ENCODE measurements around the gene SLC2A1. TPM values are rescaled to one million over a fixed set of nuclear protein-coding genes. Genes with fewer than 3 reads are reported as not detected.
"Not testable (repeated sequence)": the region's sequence is repeated elsewhere in the genome, so short reads cannot be mapped to it uniquely, and the experiment has no call there.

SLC2A1 gene
- total RNA-seq, 2 experiments from 2014 or later = 66.6 to 93.4 TPM

DNA sequence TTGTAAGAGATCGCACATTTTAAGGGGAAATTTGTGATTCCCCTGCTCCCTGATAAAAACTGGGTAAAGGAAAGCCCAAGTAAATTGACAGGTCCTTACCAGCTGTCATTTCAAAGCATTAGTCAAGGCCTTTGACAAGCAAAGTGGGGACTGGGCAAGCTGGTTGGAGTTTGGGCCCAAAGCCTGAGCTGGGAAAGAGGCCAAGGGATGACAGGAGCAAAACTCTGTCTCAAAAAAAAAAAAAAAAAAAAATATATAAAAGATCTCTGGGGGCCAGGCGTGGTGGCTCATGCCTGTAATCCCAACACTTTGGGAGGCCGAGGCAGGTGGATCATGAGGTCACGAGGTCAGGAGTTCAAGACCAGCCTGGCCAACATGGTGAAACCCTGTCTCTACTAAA is 36.9 kb downstream of the SLC2A1 start:
- no peak overlapping the region for H3K4me3 ChIP-seq (ENCODE audit: low read depth, low read length, poor library complexity, severe bottlenecking)
- intact Hi-C loops (cut with micrococcal nuclease; ENCODE audit: unreplicated experiment) = loop anchor here (5.0 kb wide), 1 partner anchor 36 kb away; the partner anchor contains the start of gene SLC2A1
- no peak overlapping the region for H2AFZ ChIP-seq (ENCODE audit: low read length)
- H3K27ac ChIP-seq (ENCODE audit: low read depth, low read length, poor library complexity, severe bottlenecking) = no peak overlapping the region
- POLR2A ChIA-PET = interaction anchor here (1.4 kb wide), 1 partner anchor 143 kb away, joined by 5 read pairs; no protein-coding TSS in a partner anchor
- no peak for DNase-seq (ENCODE audit: low spot score)
- TF ChIP-seq, protein P1, sequence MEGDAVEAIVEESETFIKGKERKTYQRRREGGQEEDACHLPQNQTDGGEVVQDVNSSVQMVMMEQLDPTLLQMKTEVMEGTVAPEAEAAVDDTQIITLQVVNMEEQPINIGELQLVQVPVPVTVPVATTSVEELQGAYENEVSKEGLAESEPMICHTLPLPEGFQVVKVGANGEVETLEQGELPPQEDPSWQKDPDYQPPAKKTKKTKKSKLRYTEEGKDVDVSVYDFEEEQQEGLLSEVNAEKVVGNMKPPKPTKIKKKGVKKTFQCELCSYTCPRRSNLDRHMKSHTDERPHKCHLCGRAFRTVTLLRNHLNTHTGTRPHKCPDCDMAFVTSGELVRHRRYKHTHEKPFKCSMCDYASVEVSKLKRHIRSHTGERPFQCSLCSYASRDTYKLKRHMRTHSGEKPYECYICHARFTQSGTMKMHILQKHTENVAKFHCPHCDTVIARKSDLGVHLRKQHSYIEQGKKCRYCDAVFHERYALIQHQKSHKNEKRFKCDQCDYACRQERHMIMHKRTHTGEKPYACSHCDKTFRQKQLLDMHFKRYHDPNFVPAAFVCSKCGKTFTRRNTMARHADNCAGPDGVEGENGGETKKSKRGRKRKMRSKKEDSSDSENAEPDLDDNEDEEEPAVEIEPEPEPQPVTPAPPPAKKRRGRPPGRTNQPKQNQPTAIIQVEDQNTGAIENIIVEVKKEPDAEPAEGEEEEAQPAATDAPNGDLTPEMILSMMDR (conservative IDR thresholded peaks at IDR 0.05; ENCODE audit: low read length) = no peak
- no peak for TF ChIP-seq EZH2phosphoT487 (IDR thresholded peaks at IDR 0.05; ENCODE audit: borderline replicate concordance, low read depth, low read length)
- no peaks in the 10 kb centered on the region; the same call in 1 of the 2 replicates for H3K9me2 ChIP-seq (ENCODE audit: insufficient read depth, low read length)
- H3K4me1 ChIP-seq (ENCODE audit: insufficient read depth, low read length, poor library complexity, severe bottlenecking) = peaks cover 24% of the 10 kb centered on the region
- H3K4me2 ChIP-seq (ENCODE audit: low read length) = no peak overlapping the region
- BruUV-seq (replicated peaks) = no TSS peak
- H3K9me3 ChIP-seq (ENCODE audit: low read length) = no peaks in the 10 kb centered on the region
- no peaks in the 10 kb centered on the region for H3K79me2 ChIP-seq (ENCODE audit: insufficient read depth, low read depth, low read length)
- H3K36me3 ChIP-seq (ENCODE audit: insufficient read depth, low read length) = peaks cover 20% of the 10 kb centered on the region
- H4K20me1 ChIP-seq (ENCODE audit: insufficient read depth, low read length) = no peaks in the 10 kb centered on the region
- CTCF ChIA-PET (ENCODE audit: unreplicated experiment) = interaction anchor here (2.5 kb wide), 1 partner anchor 152 kb away, joined by 21 read pairs; no protein-coding TSS in a partner anchor

DNA sequence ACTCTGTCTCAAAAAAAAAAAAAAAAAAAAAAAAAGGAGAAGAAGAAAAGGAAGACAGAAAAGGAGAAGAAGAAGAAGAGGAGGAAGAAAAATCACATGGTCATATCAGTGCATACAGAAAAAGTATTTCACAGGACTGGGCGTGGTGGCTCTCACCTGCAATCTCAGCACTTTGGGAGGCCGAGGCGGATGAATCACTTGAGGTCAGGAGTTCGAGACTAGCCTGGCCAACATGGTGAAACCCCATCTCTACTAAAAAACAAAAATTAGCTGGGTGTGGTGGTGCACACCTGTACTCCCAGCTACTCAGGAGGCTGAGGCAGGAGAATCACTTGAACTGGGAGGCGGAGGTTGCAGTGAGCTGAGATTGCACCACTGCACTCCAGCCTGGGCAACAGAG is 39.0 kb downstream of the SLC2A1 start:
- H3K27ac ChIP-seq (ENCODE audit: low read depth, low read length, poor library complexity, severe bottlenecking); H4K20me1 ChIP-seq (ENCODE audit: insufficient read depth, low read length); H3K79me2 ChIP-seq (ENCODE audit: insufficient read depth, low read depth, low read length); H3K4me3 ChIP-seq (ENCODE audit: low read depth, low read length, poor library complexity, severe bottlenecking); H3K9me2 ChIP-seq (ENCODE audit: insufficient read depth, low read length); H2AFZ ChIP-seq (ENCODE audit: low read length); H3K9me3 ChIP-seq (ENCODE audit: low read length); H3K4me2 ChIP-seq (ENCODE audit: low read length); CTCF ChIA-PET (ENCODE audit: unreplicated experiment); DNase-seq (ENCODE audit: low spot score); H3K36me3 ChIP-seq (ENCODE audit: insufficient read depth, low read length); BruUV-seq (replicated peaks): not testable (repeated sequence)
- peaks cover 20% of the 10 kb centered on the region for H3K4me1 ChIP-seq (ENCODE audit: insufficient read depth, low read length, poor library complexity, severe bottlenecking)
- POLR2A ChIA-PET = interaction anchor here (0.7 kb wide), 2 partner anchors 62 to 154 kb away, joined by 3 read pairs; no protein-coding TSS in a partner anchor
- intact Hi-C loops (cut with micrococcal nuclease; ENCODE audit: unreplicated experiment) = loop anchor here (5.0 kb wide), 1 partner anchor 38 kb away; the partner anchor contains the start of gene SLC2A1

DNA sequence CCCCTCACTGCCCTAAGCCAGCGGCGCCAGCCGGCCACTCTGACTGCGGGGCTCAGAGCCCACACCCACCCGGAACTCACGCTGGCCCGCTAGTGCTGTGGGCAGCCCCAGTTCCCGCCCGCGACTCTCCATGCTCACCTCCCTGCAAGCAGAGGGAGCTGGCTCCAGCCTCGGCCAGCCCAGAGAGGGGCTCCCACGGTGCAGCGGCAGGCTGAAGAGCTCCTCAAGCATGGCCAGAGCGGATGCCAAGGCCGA is 41.5 kb downstream of the SLC2A1 start:
- ChIA-PET POLR2A (interaction anchor here (1.1 to 1.6 kb wide), 2 partner anchors 71 to 157 kb away, joined by 3 to 5 read pairs; partner anchors contain the start of gene ZNF691), CTCF (ENCODE audit: unreplicated experiment) (no interaction called here)
- no peaks in the 10 kb centered on the region for H4K20me1 ChIP-seq (ENCODE audit: insufficient read depth, low read length)
- H3K36me3 ChIP-seq (ENCODE audit: insufficient read depth, low read length) = no peaks in the 10 kb centered on the region
- H3K27ac ChIP-seq (ENCODE audit: low read depth, low read length, poor library complexity, severe bottlenecking) = no peak overlapping the region
- intact Hi-C loops (cut with micrococcal nuclease; ENCODE audit: unreplicated experiment) = no loop called here
- no peak overlapping the region for H2AFZ ChIP-seq (ENCODE audit: low read length)
- BruUV-seq (replicated peaks) = no TSS peak
- H3K9me3 ChIP-seq (ENCODE audit: low read length) = peaks cover 18% of the 10 kb centered on the region; the same call in 1 of the 2 replicates
- H3K79me2 ChIP-seq (ENCODE audit: insufficient read depth, low read depth, low read length) = no peaks in the 10 kb centered on the region
- no peak overlapping the region for H3K4me2 ChIP-seq (ENCODE audit: low read length)
- H3K4me1 ChIP-seq (ENCODE audit: insufficient read depth, low read length, poor library complexity, severe bottlenecking) = no peaks in the 10 kb centered on the region
- no peak for TF ChIP-seq EZH2phosphoT487 (IDR thresholded peaks at IDR 0.05; ENCODE audit: borderline replicate concordance, low read depth, low read length)
- TF ChIP-seq, protein P1 (conservative IDR thresholded peaks at IDR 0.05; ENCODE audit: low read length) = no peak
- no peaks in the 10 kb centered on the region; the same call in 1 of the 2 replicates for H3K9me2 ChIP-seq (ENCODE audit: insufficient read depth, low read length)
- DNase-seq (ENCODE audit: low spot score) = no peak
- no peak overlapping the region for H3K4me3 ChIP-seq (ENCODE audit: low read depth, low read length, poor library complexity, severe bottlenecking)

Data from OCI-LY7 (cell line).